Measurements from ENCODE around the gene KIF5C.

DNA sequence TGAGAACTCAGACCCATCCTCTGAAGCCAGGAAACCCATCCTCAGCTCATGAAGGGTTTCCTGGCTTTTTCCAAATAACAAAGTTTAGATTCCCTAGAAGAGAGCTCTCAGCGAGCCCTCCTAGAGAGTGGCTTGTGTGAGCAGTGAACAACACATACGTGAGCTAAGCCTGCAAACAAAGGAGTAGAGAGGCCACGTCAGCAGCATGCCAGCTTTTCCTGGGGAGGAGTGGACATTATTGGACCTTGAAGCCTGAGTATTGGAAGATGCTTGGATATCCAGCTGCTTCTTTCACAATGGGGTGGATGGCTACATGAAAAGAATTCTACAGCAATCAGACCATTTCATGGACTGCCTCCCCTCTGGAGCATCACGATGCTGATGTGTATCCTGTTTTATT is 21.1 kb downstream of the KIF5C start:
- no peak for TF ChIP-seq EZH2 (IDR thresholded peaks at IDR 0.05; ENCODE audit: insufficient read depth, low read length)
- TF ChIP-seq, protein P1, sequence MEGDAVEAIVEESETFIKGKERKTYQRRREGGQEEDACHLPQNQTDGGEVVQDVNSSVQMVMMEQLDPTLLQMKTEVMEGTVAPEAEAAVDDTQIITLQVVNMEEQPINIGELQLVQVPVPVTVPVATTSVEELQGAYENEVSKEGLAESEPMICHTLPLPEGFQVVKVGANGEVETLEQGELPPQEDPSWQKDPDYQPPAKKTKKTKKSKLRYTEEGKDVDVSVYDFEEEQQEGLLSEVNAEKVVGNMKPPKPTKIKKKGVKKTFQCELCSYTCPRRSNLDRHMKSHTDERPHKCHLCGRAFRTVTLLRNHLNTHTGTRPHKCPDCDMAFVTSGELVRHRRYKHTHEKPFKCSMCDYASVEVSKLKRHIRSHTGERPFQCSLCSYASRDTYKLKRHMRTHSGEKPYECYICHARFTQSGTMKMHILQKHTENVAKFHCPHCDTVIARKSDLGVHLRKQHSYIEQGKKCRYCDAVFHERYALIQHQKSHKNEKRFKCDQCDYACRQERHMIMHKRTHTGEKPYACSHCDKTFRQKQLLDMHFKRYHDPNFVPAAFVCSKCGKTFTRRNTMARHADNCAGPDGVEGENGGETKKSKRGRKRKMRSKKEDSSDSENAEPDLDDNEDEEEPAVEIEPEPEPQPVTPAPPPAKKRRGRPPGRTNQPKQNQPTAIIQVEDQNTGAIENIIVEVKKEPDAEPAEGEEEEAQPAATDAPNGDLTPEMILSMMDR (IDR thresholded peaks at IDR 0.05; ENCODE audit: insufficient read depth, low read depth, low read length): no peak

All from astrocyte (in vitro differentiated cells and primary cell).